ENCODE data around the gene NUP214.

- TF ChIP-seq POLR2A (IDR thresholded peaks at IDR 0.05; ENCODE audit: low read length): no peak
- no peak for TF ChIP-seq GATA1 (IDR thresholded peaks at IDR 0.05; ENCODE audit: low read depth, low read length)
Measured at GRCh38 chr9:131122158-131122557, 3.2 kb upstream of the NUP214 start.
